HG03558 (cell line): Measurements from ENCODE around the gene EFNB2.

Experiments
- ATAC-seq: cut with Tn5 transposase; IDR thresholded peaks from one replicate; pipeline ENCODE4 v1.9.1; 2021; ENCODE audit warnings: moderate number of reproducible peaks; ENCODE audit not compliant: unreplicated experiment; ENCODE audit errors: extremely low read depth

EFNB2 gene

GRCh38 chr13:106527445-106527801 lies 8.0 kb downstream of the EFNB2 start:
- no peak for ATAC-seq

DNA sequence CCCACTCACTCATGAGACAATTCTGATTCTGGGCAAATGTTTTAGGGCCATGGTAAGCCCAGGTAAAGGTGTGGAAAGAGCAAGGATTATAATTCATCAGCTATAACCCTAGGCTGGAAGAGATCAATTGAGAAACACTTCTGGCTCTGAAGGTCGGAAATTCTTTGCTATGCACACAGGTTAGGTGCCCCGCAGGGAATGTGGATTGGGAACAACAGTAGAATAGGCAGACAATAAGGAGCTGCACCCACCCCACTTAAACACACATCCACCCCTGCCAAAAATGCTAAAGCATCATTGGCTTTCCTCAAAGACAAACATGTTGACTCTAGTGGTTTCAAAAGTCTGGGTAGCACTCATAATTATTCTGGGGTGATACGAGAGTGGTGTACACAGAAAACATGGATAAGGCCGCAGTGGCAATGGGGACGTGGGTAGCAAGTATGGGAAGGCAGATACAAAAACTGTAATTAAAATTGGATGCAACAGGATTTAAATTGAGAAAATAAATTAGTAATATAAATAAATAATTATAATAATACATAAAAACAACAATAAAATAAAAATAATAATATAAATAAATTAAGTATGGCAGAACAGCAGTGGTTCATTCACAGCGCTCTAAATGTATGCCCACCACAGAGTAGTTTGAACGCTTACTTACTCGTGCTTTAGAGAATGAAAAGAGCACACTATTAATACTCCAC lies 8.6 kb downstream of the EFNB2 start:
- no peak for ATAC-seq

- ATAC-seq = no peak
These were observed 9.6 kb downstream of the EFNB2 start for GRCh38 chr13:106525865-106526264.

GRCh38 chr13:106524108-106524507 lies 11.4 kb downstream of the EFNB2 start:
- ATAC-seq = no peak

DNA sequence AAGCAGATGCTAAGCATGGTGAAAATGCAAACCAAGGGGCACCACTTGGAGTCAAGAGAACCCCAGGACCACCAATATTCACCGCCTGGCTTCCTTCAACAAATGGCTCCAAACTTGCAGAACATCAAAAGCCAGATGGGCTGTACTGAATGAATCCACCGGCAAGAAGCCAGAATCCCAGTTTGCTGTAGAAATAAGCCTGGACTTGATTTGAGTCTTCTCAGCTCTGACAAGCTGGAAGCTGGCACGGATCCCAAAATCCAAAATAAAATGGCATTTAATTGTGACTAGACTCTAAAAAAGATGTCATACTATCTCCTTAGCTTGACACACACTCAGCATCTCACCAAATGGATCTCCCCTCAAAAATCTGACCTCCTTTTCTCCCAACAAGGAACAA lies 11.9 kb downstream of the EFNB2 start:
- ATAC-seq = no peak

- ATAC-seq = no peak
These were observed 12.4 kb downstream of the EFNB2 start for GRCh38 chr13:106522898-106523525.

- no peak for ATAC-seq
These were observed 13.3 kb downstream of the EFNB2 start for GRCh38 chr13:106522112-106522705.

DNA sequence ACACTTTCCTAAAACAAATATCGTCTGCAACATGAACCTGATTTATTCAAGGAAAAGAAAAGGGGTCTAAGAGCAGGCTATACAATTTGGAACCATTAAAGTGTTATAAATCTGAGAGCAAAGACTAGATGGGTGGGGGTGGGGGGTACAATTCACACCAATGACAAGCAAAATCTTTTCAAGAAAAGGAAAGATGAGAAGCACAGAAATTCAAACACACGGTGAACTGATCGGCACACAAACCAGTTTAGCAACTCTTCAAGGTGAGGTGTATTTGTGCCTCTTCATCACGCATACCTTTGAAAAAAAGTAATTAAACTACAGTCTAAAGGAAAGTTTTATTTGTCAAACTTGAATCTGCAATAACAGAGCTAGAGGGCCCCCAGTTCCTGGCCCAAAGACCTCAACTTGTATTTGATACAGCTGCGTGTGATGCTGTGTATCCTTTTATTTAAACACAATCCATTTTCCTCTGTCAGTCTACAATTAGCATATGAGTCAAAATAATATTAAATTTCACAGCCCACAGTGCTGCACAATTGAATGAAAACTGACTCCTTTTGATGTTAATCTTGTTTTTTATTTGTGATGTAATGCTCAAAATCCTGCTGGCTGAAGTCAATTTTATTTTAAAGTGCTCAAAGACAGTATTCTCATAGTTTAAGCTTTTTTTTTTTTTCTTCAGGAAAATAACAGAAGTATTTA lies 14.2 kb downstream of the EFNB2 start:
- ATAC-seq = no peak

DNA sequence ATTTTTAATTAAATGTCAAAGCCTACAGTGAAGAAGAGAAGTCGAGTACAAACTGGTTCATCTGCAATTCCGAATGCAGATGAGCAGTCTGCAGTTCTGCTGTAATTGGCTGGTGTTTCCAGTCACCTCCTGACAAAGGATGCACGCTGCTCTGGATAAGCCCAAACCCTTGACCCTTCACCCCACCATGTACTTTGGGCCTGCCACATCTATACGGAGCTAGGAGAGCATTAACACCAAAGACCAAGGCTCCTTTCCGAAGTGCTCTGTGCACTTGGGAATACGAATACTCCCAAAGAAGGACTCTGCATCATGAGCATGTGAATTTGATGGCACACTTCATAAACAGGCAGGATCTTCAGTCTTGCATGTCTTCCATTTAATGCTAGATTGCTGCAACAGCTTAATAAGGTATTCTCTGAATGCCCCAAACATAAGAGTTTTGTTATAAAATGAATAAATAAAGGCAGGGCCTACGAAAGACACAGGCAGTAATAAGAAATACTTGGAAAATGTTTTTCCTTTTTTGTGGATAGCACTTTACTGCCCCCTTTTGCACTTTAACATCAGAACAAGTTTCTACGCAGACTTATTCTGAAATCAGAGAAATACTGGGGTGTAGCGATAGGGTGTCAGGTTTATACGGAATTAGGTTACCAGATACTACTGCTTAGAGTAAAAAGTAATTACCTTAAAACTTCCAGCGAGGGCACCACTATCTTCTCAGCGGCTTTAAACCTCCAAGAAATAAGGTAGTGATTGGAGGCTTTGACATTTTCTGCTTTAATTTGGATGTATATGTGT lies 15.0 kb downstream of the EFNB2 start:
- no peak for ATAC-seq

DNA sequence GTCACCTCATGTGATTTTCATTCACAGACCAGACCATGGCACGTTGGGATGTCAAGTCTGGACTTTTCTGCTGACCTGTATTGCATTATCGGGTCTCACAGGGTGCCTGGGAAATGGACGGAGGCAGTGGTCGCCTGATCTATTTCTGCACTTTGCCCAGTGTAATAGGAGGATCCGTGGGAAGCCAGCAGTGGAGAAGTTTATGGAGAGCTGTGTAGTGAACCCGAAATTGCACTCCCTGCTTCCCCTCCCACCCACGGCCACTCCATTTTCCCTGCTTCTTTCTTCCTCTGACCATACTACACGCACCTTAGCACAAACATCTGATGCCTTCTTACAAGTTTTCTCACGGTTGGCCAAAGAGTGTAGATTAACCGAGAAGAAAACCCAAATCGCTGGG lies 16.9 kb downstream of the EFNB2 start:
- ATAC-seq = no peak

- no peak for ATAC-seq
These were observed 18.2 kb downstream of the EFNB2 start for GRCh38 chr13:106517109-106517847.

- no peak for ATAC-seq
These were observed 19.7 kb downstream of the EFNB2 start for GRCh38 chr13:106515635-106516254.

DNA sequence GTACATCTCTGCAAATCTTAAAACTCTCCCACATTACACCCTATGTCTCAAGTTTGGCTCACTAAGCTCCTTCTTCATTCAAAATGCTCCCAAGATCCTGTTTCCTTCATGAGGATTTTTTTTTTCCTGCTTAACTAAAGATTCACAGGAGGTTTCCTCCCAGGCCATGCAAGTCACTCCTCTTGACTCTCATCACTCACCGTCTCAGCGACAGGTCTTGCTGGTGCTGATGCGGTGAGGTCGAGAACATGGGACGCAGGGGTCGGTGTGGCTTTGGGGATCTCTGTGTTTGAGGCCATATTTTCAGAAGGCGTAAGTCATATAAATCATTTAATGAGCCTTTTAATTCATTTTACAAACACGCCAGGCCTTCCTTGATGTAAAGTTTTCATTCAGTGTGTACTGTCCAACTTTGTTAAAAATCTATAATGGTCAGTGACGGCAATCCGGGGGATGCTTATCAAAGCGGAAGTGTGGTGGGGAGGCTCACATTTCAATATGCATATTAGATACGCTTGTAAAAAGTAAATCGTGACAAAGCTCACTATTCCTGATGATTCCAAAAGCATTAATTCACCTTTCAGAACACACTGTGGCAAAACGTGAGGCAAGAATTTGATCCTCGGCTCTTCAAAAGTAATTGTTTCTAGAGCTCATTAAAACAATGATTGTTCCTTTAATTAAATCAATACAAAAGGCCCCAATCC lies 20.4 kb downstream of the EFNB2 start:
- no peak for ATAC-seq

GRCh38 chr13:106513025-106513983 lies 22.2 kb downstream of the EFNB2 start:
- no peak for ATAC-seq

DNA sequence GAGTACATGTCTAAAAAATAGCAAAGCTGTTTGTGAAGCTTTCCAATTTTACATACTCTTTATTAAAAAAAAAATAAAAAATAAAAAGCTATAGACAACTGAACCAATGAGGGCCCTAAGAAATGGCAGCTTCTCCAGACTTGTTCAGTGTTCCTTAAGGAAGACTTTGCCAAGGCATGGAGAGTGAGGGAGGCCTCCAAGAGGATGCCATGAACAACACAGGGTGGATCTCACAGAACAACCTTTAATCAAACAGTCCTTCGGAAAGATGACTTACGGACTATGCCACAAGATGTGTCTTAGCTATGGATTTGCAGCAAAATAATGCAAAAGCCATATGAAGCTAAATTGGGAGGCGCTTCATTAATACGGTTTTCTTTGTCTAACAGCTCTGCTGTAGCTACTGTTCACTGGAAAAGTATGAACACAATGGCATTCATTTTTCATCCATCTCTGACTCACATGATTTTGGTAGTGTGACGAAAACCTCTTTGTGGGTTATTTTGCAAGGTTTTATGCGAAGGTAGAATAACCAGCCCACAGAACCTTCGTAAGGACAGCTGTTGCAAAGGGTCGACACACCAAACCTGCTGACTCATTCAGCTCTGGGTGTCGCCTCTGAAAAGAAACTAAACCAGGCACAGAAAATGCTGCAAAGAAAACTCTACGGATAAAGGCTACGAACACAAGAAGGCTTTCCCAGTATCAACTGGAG lies 27.7 kb downstream of the EFNB2 start:
- ATAC-seq = peak; percentile 83

DNA sequence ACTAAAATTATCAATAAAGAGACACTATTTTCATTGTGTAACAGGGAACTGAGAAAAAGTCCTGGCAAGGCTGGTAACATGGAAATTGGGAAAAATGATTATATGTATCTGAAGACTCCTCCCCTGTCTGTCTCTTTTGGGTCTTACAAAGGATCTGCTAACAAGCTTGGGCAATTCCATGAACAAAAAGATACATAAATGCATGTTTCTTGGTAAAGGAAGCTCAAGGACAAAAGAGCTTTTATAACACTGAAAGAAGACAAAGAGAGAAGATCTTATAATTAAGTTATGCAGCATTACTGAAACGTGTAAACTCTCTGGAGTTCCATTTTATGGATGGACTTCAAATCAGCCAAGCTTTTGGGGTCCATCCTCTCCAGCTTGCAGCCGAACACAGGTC lies 29.2 kb downstream of the EFNB2 start:
- ATAC-seq = no peak

- no peak for ATAC-seq
These were observed 29.7 kb downstream of the EFNB2 start for GRCh38 chr13:106505732-106506131.
